Activated CD8-positive, alpha-beta T cell treated with anti-CD3 and anti-CD28 coated beads, Interleukin-2, amount 10 ng/mL, durations not matched to agents 7 days and 5 days (primary cell): ENCODE results near the gene WDR43. TPM values are rescaled to one million over a fixed set of nuclear protein-coding genes. Genes with fewer than 3 reads are reported as not detected.
A peak's percentile ranks its signal among the peaks of the same experiment; 100 is the strongest.
"Not testable (repeated sequence)": the region's sequence is repeated elsewhere in the genome, so short reads cannot be mapped to it uniquely, and the experiment has no call there.

Source experiments
- ATAC-seq: fragments of 150-1000 bp; cut with Tn5 transposase; one replicate; pipeline ENCODE4 v1.10.0; 2021; ENCODE audit warnings: moderate library complexity
- CTCF ChIA-PET: fragments of 350-600 bp; sonication (Branson Sonifier 250); formaldehyde crosslinking; loops from one replicate; lab custom pipeline; 2021; ENCODE audit warnings: antibody characterized with exemption; lab: Charles Lee
- POLR2A ChIA-PET: fragments of 350-600 bp; sonication (Branson Sonifier 250); formaldehyde crosslinking; loops from one replicate; lab custom pipeline; 2021; ENCODE audit warnings: antibody characterized with exemption; lab: Charles Lee
- DNase-seq: peaks from one replicate; pipeline ENCODE4 v3.0.0-alpha.2; 2020
- H3K27ac Mint-ChIP-seq: one replicate; pipeline ENCODE4 v1.8.0; 2021; ENCODE audit warnings: mild to moderate bottlenecking, mixed read lengths
- H3K27me3 Mint-ChIP-seq: one replicate; pipeline ENCODE4 v1.8.0; 2021; ENCODE audit warnings: low read depth, mixed read lengths
- H3K36me3 Mint-ChIP-seq: one replicate; pipeline ENCODE4 v1.8.0; 2021; ENCODE audit warnings: low read depth, mixed read lengths
- H3K4me1 Mint-ChIP-seq: one replicate; pipeline ENCODE4 v1.8.0; 2021; ENCODE audit warnings: low read depth, mixed read lengths
- H3K4me3 Mint-ChIP-seq: one replicate; pipeline ENCODE4 v1.8.0; 2021; ENCODE audit warnings: mild to moderate bottlenecking, mixed read lengths
- H3K9me3 Mint-ChIP-seq: one replicate; pipeline ENCODE4 v1.8.0; 2022; ENCODE audit warnings: mixed read lengths; ENCODE audit not compliant: insufficient read depth
- total RNA-seq, 2 experiments: library from RNA; stranded (reverse); gene quantifications; one replicate each; pipeline ENCODE4 v1.2.3, GENCODE V29; 2021

Gene WDR43
- total RNA-seq, 2 experiments from 2014 or later, result 70.3 to 81.2 TPM

GRCh38 chr2:28970464-28971160, 76.1 kb downstream of the WDR43 start:
- Mint-ChIP-seq H3K4me1 (peaks cover 12% of the 10 kb centered on the region), H3K36me3 (no peaks in the 10 kb centered on the region), H3K9me3 (no peaks in the 10 kb centered on the region), H3K27me3 (no peaks in the 10 kb centered on the region), H3K27ac (no peak overlapping the region), H3K4me3 (no peak overlapping the region)
- no peak for ATAC-seq
- ChIA-PET CTCF (interaction anchor here (1.0 to 1.2 kb wide), 2 partner anchors 9 to 12 kb away, joined by 3 to 4 read pairs; no protein-coding TSS in a partner anchor), POLR2A (no interaction called here)
- DNase-seq, result no peak

GRCh38 chr2:28972778-28973335, 78.4 kb downstream of the WDR43 start:
- no peaks in the 10 kb centered on the region for H3K9me3 Mint-ChIP-seq
- no peaks in the 10 kb centered on the region for H3K36me3 Mint-ChIP-seq
- no peak overlapping the region for H3K27ac Mint-ChIP-seq
- ChIA-PET CTCF (no interaction called here), POLR2A (no interaction called here)
- H3K4me3 Mint-ChIP-seq, result peak overlapping the region; percentile 10
- DNase-seq (peak; percentile 33), ATAC-seq (peak; percentile 63)
- peaks cover 12% of the 10 kb centered on the region for H3K4me1 Mint-ChIP-seq
- no peaks in the 10 kb centered on the region for H3K27me3 Mint-ChIP-seq

GRCh38 chr2:28974252-28974651, 79.8 kb downstream of the WDR43 start:
- no peaks in the 10 kb centered on the region for H3K36me3 Mint-ChIP-seq
- H3K4me1 Mint-ChIP-seq, result peaks cover 12% of the 10 kb centered on the region
- DNase-seq, result no peak
- H3K27me3 Mint-ChIP-seq, result no peaks in the 10 kb centered on the region
- H3K9me3 Mint-ChIP-seq, result no peaks in the 10 kb centered on the region
- no peak overlapping the region for H3K4me3 Mint-ChIP-seq
- POLR2A ChIA-PET, result no interaction called here
- no peak overlapping the region for H3K27ac Mint-ChIP-seq
- CTCF ChIA-PET, result no interaction called here
- ATAC-seq, result no peak

GRCh38 chr2:28975671-28976070, 81.2 kb downstream of the WDR43 start:
- H3K4me3 Mint-ChIP-seq, result no peak overlapping the region
- no peaks in the 10 kb centered on the region for H3K9me3 Mint-ChIP-seq
- no peaks in the 10 kb centered on the region for H3K27me3 Mint-ChIP-seq
- DNase-seq, result no peak
- ATAC-seq, result no peak
- ChIA-PET POLR2A (no interaction called here), CTCF (no interaction called here)
- H3K4me1 Mint-ChIP-seq, result peaks cover 14% of the 10 kb centered on the region
- no peak overlapping the region for H3K27ac Mint-ChIP-seq
- H3K36me3 Mint-ChIP-seq, result no peaks in the 10 kb centered on the region

DNA sequence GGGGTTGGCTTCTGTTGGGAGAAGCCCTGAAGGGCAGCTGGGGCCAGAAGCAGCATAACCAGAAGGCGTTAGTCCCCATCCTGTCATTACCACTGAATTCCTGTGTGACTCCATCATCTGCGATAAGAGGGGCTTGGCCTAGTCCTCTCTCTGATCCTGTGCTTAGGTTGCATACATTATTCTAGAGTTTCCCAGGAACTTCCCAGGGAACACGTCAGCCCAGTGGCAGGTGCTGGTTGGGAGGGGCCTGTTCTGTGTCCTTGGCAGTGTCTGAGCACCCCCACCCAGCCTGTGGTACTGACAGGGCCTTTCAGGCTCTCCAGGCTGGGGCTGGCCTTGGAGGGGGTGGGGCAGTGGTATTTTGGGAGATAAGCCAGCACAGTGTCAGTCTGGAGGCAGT, 82.1 kb downstream of the WDR43 start:
- H3K4me3 Mint-ChIP-seq, result no peak overlapping the region
- H3K9me3 Mint-ChIP-seq, result no peaks in the 10 kb centered on the region
- ChIA-PET POLR2A (no interaction called here), CTCF (no interaction called here)
- no peak for ATAC-seq
- H3K27me3 Mint-ChIP-seq, result no peaks in the 10 kb centered on the region
- H3K36me3 Mint-ChIP-seq, result no peaks in the 10 kb centered on the region
- peaks cover 16% of the 10 kb centered on the region for H3K4me1 Mint-ChIP-seq
- no peak overlapping the region for H3K27ac Mint-ChIP-seq
- DNase-seq, result no peak

DNA sequence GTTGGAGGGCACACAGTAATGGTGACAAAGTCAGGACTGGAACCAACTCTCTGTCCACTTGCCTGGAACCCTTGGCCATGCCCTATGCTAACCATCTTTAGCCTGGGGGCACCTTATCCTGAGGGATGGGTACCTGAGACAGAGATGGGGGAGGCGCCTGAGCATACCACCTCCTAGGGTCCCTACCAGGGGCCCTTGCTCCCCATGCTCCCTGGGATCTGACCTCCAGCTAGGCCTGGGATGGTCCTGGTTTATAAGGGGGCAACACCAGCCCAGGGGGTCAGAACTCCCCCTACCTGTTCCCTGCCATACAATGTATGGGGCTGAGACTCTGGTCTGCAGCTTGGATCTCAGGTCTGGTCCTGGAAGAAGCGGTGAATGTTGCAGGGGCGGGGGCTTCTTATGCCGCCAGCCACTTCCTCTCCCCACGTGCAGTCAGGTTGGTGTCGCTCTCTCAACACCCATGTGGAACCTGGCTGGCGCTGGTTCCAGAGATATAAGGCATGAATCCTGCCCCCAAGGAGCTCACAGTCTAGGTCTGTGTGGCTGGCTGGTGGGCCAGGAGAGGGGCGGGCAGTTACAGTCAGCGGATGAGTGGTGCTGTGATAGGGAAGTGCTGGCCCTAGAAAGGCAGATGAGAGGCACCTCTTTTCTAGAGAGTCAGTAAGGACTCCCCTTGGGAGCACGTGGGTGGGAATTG, 82.9 kb downstream of the WDR43 start:
- ChIA-PET CTCF (interaction anchor here (0.5 to 0.9 kb wide), 4 partner anchors 34 to 485 kb away, joined by 3 read pairs; no protein-coding TSS in a partner anchor), POLR2A (no interaction called here)
- DNase-seq, result no peak
- ATAC-seq, result no peak
- Mint-ChIP-seq H3K9me3 (no peaks in the 10 kb centered on the region), H3K27ac (no peak overlapping the region), H3K4me1 (peaks cover 14% of the 10 kb centered on the region), H3K4me3 (no peak overlapping the region), H3K36me3 (no peaks in the 10 kb centered on the region), H3K27me3 (no peaks in the 10 kb centered on the region)

DNA sequence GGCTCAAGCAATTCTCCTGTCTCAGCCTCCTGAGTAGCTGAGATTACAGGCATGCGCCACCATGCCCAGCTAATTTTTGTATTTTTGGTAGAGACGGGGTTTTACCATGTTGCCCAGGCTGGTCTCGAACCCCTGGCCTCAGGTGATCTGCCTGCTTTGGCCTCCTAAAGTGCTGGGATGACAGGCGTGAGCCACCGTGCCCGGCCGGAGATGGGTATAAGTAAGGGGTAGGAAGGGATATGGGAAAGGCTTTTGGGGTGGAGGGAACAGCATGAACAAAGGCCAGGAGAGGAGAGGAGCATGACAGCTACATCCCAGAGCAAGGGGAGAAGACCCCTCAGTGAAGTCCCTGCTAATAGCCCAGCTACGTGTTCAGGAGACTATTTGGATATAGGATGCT, 83.5 kb downstream of the WDR43 start:
- H3K27ac Mint-ChIP-seq, ATAC-seq, H3K36me3 Mint-ChIP-seq, H3K9me3 Mint-ChIP-seq, POLR2A ChIA-PET, H3K27me3 Mint-ChIP-seq, H3K4me3 Mint-ChIP-seq, H3K4me1 Mint-ChIP-seq, DNase-seq: not testable (repeated sequence)
- CTCF ChIA-PET, result interaction anchor here (0.5 to 0.9 kb wide), 4 partner anchors 33 to 486 kb away, joined by 3 read pairs; no protein-coding TSS in a partner anchor

DNA sequence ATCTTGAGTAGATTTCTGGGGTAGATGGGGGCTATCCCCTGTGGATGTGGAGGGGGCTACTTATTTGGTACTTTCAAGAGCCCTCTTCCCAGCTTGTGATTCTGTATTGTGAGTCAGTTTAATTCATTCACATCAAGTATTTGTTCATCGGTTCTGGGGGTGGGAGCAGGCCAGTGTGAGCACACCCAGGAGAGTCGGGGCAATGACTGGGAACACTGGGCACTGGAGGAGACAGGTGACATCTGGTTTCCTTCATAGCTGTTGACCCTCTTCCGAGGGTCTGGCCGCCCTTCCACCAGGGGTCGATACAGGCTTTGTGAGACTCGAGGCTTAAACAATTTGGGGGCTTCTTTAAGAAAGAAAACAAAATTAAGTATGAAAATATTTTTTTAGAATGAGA, 84.1 kb downstream of the WDR43 start:
- Mint-ChIP-seq H3K4me1 (peaks cover 3% of the 10 kb centered on the region), H3K9me3 (no peaks in the 10 kb centered on the region), H3K4me3 (no peak overlapping the region), H3K36me3 (no peaks in the 10 kb centered on the region), H3K27ac (peak overlapping the region; percentile 1), H3K27me3 (no peaks in the 10 kb centered on the region)
- ATAC-seq, result no peak
- no peak for DNase-seq
- ChIA-PET POLR2A (no interaction called here), CTCF (interaction anchor here (0.9 kb wide), 1 partner anchor 219 kb away, joined by 3 read pairs; no protein-coding TSS in a partner anchor)

DNA sequence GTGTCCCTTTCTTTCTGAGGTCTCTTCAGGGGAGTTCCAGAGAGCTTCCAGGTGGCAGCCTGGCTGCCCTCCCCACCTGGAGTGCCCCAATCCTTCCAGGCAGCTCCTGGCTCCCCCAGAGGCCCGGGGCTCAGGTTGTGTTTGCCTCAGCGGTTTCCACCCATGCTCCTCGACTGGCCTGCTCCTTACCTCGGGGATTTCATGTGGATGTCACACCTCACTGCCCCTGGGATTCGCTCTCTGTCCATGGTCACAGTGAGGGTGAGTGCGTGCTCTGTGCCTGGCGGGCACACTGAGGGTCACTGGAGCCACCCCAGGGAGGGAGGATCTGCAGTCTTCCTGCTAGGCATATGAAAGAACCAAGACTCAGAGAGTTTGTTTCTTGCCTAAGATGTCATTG, 84.6 kb downstream of the WDR43 start:
- POLR2A ChIA-PET, result no interaction called here
- Mint-ChIP-seq H3K4me3 (no peak overlapping the region), H3K36me3 (no peaks in the 10 kb centered on the region), H3K27ac (no peak overlapping the region), H3K9me3 (no peaks in the 10 kb centered on the region), H3K4me1 (peaks cover 3% of the 10 kb centered on the region), H3K27me3 (no peaks in the 10 kb centered on the region)
- no peak for DNase-seq
- CTCF ChIA-PET, result no interaction called here
- ATAC-seq, result no peak

DNA sequence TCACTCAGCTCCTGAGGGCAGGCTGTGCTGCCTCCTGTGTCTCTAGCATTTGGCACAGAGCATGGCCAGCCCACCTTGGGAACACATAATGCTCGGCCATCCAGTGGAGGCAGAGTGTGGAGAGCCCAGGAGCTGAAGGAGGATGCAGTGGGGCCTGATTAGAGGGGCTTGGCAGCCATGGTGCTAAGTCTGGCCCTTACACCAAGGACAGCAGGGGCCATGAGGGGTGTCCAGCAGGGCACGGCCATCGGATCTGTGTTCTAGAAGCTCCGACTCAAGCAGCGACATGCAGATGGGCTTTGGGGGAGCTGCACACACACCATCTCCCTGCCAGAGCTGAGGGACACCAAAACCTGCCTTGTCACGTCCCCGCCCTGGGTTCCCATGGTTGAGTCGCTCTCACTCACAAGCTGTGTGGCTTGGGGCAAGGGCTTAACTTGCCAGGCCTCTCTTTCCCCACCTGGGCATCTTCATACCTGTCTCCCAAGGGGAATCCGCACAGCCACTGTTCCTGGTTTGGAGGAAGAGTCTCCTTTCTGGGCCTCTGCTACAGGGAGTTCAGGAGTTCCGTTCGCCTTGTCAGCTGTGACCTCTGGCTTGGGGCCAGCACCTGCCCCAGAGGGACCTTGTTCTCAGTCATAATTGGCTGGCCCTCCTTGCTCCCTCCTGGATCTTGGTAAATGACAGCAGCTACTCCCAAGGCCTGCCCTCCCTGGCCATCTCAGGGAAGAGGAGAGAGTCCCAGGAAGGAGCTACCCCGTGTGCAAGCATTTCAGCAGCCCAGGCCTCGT, 85.3 kb downstream of the WDR43 start:
- H3K4me3 Mint-ChIP-seq, result no peak overlapping the region
- no peak for DNase-seq
- no peaks in the 10 kb centered on the region for H3K27me3 Mint-ChIP-seq
- ChIA-PET POLR2A (interaction anchor here (0.9 kb wide), 1 partner anchor 136 kb away, joined by 3 read pairs; no protein-coding TSS in a partner anchor), CTCF (no interaction called here)
- no peaks in the 10 kb centered on the region for H3K9me3 Mint-ChIP-seq
- no peak overlapping the region for H3K27ac Mint-ChIP-seq
- H3K36me3 Mint-ChIP-seq, result no peaks in the 10 kb centered on the region
- peaks cover 3% of the 10 kb centered on the region for H3K4me1 Mint-ChIP-seq
- ATAC-seq, result no peak

- DNase-seq (no peak), ATAC-seq (no peak)
- no peaks in the 10 kb centered on the region for H3K27me3 Mint-ChIP-seq
- no peaks in the 10 kb centered on the region for H3K9me3 Mint-ChIP-seq
- POLR2A ChIA-PET, result interaction anchor here (0.9 kb wide), 1 partner anchor 135 kb away, joined by 3 read pairs; no protein-coding TSS in a partner anchor
- H3K4me1 Mint-ChIP-seq, result peaks cover 3% of the 10 kb centered on the region
- H3K27ac Mint-ChIP-seq, result no peak overlapping the region
- CTCF ChIA-PET, result no interaction called here
- no peak overlapping the region for H3K4me3 Mint-ChIP-seq
- H3K36me3 Mint-ChIP-seq, result no peaks in the 10 kb centered on the region
These were observed 86.0 kb downstream of the WDR43 start for GRCh38 chr2:28980368-28981015.
